HFF-Myc (cell line): ENCODE results near the gene NECTIN3.

Source experiments
- DNase-seq: peaks from one replicate; pipeline ENCODE4 v3.0.0-alpha.2; 2011; ENCODE audit warnings: low read depth; ENCODE audit errors: extremely low read depth
- H3K4me3 ChIP-seq: replicated peaks from 2 replicates; pipeline ENCODE4 v1.5.1; 2011; ENCODE audit warnings: low read depth, mild to moderate bottlenecking, control low read depth, low read length
- TF ChIP-seq, protein P1 (sequence below): IDR thresholded peaks from 2 replicates; pipeline ENCODE4 v1.5.1; 2012; ENCODE audit warnings: mild to moderate bottlenecking, low read depth, low read length, control low read depth; ENCODE audit errors: missing control alignments

Gene NECTIN3

GRCh38 chr3:111035902-111036301 is 35.7 kb upstream of the NECTIN3 start:
- TF ChIP-seq, protein P1, sequence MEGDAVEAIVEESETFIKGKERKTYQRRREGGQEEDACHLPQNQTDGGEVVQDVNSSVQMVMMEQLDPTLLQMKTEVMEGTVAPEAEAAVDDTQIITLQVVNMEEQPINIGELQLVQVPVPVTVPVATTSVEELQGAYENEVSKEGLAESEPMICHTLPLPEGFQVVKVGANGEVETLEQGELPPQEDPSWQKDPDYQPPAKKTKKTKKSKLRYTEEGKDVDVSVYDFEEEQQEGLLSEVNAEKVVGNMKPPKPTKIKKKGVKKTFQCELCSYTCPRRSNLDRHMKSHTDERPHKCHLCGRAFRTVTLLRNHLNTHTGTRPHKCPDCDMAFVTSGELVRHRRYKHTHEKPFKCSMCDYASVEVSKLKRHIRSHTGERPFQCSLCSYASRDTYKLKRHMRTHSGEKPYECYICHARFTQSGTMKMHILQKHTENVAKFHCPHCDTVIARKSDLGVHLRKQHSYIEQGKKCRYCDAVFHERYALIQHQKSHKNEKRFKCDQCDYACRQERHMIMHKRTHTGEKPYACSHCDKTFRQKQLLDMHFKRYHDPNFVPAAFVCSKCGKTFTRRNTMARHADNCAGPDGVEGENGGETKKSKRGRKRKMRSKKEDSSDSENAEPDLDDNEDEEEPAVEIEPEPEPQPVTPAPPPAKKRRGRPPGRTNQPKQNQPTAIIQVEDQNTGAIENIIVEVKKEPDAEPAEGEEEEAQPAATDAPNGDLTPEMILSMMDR = no peak
- DNase-seq = no peak
- H3K4me3 ChIP-seq = no peak overlapping the region

DNA sequence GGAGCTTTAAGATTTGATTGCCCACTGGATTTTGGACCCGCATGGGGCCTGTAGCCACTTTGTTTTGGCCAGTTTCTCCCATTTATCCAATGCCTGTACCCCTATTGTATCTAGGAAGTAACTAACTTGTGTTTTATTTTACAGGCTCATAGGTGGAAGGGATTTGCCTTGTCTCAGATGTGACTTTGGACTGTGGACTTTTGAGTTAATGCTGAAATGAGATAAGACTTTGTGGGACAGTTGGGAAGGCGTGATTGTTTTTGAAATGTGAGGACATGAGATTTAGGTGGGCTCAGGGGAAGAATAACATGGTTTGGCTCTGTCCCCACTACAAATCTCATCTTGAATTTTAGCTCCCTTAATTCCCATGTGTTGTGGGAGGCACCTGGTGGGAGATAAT is 30.7 kb upstream of the NECTIN3 start:
- no peak overlapping the region for H3K4me3 ChIP-seq
- TF ChIP-seq, protein P1 = no peak
- DNase-seq = no peak

GRCh38 chr3:111045564-111045963 is 26.1 kb upstream of the NECTIN3 start:
- TF ChIP-seq, protein P1 = no peak
- DNase-seq = no peak
- H3K4me3 ChIP-seq = no peak overlapping the region

DNA sequence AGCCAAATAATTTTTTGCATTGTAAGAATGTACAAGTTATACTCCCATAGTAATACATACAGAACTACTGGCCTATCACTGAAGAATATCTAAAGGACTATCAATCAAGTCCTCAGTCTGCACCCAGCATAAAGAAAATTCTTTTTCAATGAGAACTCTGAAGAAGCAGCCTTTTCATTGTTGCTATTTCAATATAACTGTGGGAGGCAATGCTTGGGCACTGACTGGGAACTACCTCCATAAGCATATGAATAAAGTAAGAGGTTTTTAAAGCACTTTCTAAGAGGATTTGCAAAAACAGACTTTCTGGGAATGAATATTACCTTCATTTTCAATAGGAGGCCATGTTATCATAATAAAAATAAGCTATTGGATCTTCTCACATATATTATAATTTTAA is 24.6 kb upstream of the NECTIN3 start:
- H3K4me3 ChIP-seq = no peak overlapping the region
- TF ChIP-seq, protein P1 = no peak
- no peak for DNase-seq

DNA sequence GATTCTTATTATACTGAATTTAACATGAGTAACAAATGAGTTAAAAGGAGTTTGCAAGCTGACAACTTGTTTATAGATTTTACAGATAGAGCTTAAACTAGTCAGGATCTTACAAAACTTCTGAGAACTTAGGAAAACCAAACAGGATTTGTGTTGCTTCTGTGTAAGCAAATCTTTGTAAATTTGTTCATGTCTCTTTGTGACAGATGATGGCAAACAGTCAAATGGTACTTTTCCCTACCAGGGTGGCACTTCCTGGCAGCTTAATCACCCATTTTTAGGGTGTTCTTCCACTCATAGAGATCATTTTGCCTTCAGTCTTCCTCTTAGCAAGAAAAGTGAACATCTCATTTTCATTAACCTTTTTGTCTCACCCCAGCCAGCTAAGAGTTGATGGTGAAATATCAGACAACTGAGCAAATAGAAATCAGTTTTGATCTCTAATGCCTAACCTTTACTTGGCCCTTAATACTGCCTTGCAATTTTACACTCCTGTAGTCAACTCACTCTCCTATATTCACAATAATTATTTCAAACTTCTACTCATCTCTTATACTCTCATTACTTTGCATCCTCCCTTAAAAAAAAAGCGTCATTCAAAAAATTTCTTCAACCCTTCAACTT is 23.7 kb upstream of the NECTIN3 start:
- no peak overlapping the region for H3K4me3 ChIP-seq
- TF ChIP-seq, protein P1 = no peak
- no peak for DNase-seq

DNA sequence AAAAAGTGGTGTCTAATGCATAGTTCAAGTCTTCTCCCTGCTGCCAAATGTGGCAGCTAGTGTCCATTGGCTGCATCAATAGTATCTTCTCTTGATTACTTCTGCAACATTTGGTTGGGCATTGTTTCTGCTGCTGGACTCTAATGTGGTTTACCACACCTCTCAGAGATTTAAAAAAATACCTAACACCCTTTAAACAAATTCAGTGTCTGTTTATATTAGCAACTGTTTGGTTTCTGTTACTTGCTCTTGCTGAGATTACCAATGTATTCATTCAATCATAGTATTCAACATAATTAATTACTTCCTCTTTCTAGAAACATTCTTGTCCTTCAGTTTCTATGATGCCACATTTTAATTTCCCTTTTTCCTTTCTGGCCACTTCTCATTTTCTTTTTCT is 20.3 kb upstream of the NECTIN3 start:
- DNase-seq = no peak
- TF ChIP-seq, protein P1 = no peak
- H3K4me3 ChIP-seq = no peak overlapping the region

DNA sequence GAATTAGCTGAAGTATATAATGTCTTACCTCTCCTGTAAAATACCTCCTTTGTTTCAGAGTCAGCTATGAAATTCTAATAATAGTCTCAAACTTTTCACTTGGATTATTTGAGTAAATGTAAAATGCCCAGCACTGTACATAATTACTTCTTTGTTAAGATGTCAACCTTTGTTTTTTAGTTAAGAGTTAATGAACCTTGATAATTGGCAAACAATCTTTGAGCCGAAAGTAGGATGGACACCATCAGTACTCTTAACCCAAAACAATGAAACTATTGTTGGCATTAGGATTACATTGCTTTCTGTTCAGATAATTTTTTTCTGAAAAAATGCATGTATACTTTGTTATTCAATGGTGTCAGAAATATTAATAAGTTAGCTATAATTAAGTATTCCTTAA is 3.0 kb upstream of the NECTIN3 start:
- DNase-seq = no peak
- TF ChIP-seq, protein P1 = no peak

More for the DNA sequence above, 3.0 kb upstream of the NECTIN3 start:
- no peak overlapping the region for H3K4me3 ChIP-seq
